Pancreas (tissue), 10 donors: ENCODE data around the gene CACYBP. TPM values are rescaled to one million over a fixed set of nuclear protein-coding genes. Genes with fewer than 3 reads are reported as not detected.

Experiments
- ATAC-seq, 4 donors: fragments of 200-7000 bp; cut with Tn5 transposase; one replicate each; pipeline versions ENCODE4 v1.8.0 to v1.9.1; 2020; ENCODE audit warnings: mild to moderate bottlenecking in 4 of 4, moderate library complexity in 4 of 4
- DNase-seq, 6 donors: peaks; one replicate each; pipeline ENCODE4 v3.0.0-alpha.2; 2020
- FAIRE-seq: peaks from 2 replicates; lab custom pipeline; 2012; peaks lifted over from hg19 to GRCh38; lab: Jason Lieb, UNC
- H3K27ac ChIP-seq, 4 donors: fragments of 200-600 bp; sonication (generic); 1 replicate in 3 of 4; 2 replicates in 1 of 4; pipeline versions ENCODE4 v1.5.0 to v1.8.0; 2020
- H3K27me3 ChIP-seq, 4 donors: fragments of 200-600 bp; one replicate each; pipeline ENCODE4 v1.8.0; 2021
- H3K36me3 ChIP-seq, 3 donors: fragments of 200-600 bp; sonication (generic) in 1 of 3; one replicate each; pipeline versions ENCODE4 v1.5.0 to v1.8.0; 2020 to 2021
- H3K4me1 ChIP-seq, 3 donors: fragments of 200-600 bp; one replicate each; pipeline ENCODE4 v1.8.0; 2021
- H3K4me3 ChIP-seq, 4 donors: fragments of 200-600 bp; sonication (generic) in 2 of 4; one replicate each; pipeline versions ENCODE4 v1.5.0 to v1.8.0; 2020 to 2021
- H3K9me3 ChIP-seq, 4 donors: fragments of 200-600 bp; one replicate each; pipeline ENCODE4 v1.8.0; 2021
- CTCF ChIP-seq, 4 donors: fragments of 200-600 bp; sonication (generic) in 3 of 4; IDR thresholded peaks; one replicate each; pipeline versions ENCODE4 v1.5.0 to v1.8.0; 2021; ENCODE audit warnings: antibody characterized with exemption in 4 of 4
- WGBS, 2 donors: extraction: QIAGEN DNeasy Blood & Tissue Kit; methylation state at CpG; one replicate each; pipeline ENCODE4 v1.1.7; 2013; 5-methylcytosine and 5-hydroxymethylcytosine counted together
- intact Hi-C, 3 donors: fragments of 100-400 bp; cut with DNase I; formaldehyde crosslinking; loops; one replicate each; pipeline versions ENCODE4 v1.11.1 to v1.14.2; 2022
- polyA plus RNA-seq, 2 donors: library from polyadenylated mRNA; stranded (reverse); fragments of 200-250 nt; gene quantifications; one replicate each; pipeline ENCODE4 v1.2.3, GENCODE V29; 2013
- total RNA-seq, 6 donors: library from RNA; stranded (reverse); fragmentation: NEBNext Ultra II Directional in 4 of 6; extraction: Animal tissue kit (Norgen Biotek cat#: 25700) in 4 of 6; gene quantifications; one replicate each; pipeline versions ENCODE4 v1.2.1 to v1.2.4, GENCODE V29; 2021 to 2023
- donor health status: healthy with polysubstance abuse.
- donor health status: DM: no; HTN: no; CAD: no; lungs with moderate emphysema.
- donor health status: DM: no; HTN: no; CAD: no.
- donor health status: control.
- donor health status: control.
- donor health status: Bipolar disorder and iron deficiency.
- donor health status: DM: yes; HTN: yes; CAD: no.
- donor health status: DM: no; HTN: no; CAD: no.
- donor health status: DM: no; HTN: no; CAD: no.
- donor health status: DM: yes; HTN: yes; CAD: no.

Gene CACYBP
- total and polyA plus RNA-seq, 8 donors: 14.0 to 35.2 (median 25.7) TPM

GRCh38 chr1:174999216-174999935 is 371 bp upstream of the CACYBP start:
- H3K27me3 ChIP-seq: no peaks in the 10 kb centered on the region
- peak overlapping the region; percentile 99 to 100 (median 99) for H3K27ac ChIP-seq
- peaks cover 0 to 24% (median 12%) of the 10 kb centered on the region in 3 donors for H3K4me1 ChIP-seq
- FAIRE-seq (peak; percentile 57), DNase-seq (peak; percentile 97 to 98 (median 98)), ATAC-seq (peak; percentile 83 to 90 (median 84))
- H3K36me3 ChIP-seq: no peaks in the 10 kb centered on the region
- TF ChIP-seq CTCF (IDR thresholded peaks at IDR 0.05): no peak
- no peaks in the 10 kb centered on the region for H3K9me3 ChIP-seq
- 0% methylated on average over 58 of the region's 58 CpGs for WGBS, 2 donors
- intact Hi-C loops: no loop called here
- peak overlapping the region; percentile 19 to 87 (median 76) for H3K4me3 ChIP-seq

GRCh38 chr1:175000697-175001187 is 995 bp downstream of the CACYBP start:
- Histone ChIP-seq H3K9me3 (no peaks in the 10 kb centered on the region), H3K27ac (peak overlapping the region in 3 of 4 donors; percentile 99 to 100 (median 99)), H3K27me3 (no peaks in the 10 kb centered on the region), H3K4me3 (peak overlapping the region; percentile 70 to 87 (median 84)), H3K36me3 (no peaks in the 10 kb centered on the region), H3K4me1 (peaks cover 0 to 24% (median 12%) of the 10 kb centered on the region in 3 donors)
- TF ChIP-seq CTCF (IDR thresholded peaks at IDR 0.05): no peak
- no peak for FAIRE-seq
- intact Hi-C loops: no loop called here
- no peak for ATAC-seq
- 2 to 3% methylated on average over 5 of the region's 5 CpGs for WGBS, 2 donors
- no peak for DNase-seq

- Histone ChIP-seq H3K4me3 (no peak overlapping the region), H3K27me3 (no peaks in the 10 kb centered on the region), H3K9me3 (no peaks in the 10 kb centered on the region), H3K27ac (no peak overlapping the region), H3K4me1 (peaks cover 0 to 16% (median 12%) of the 10 kb centered on the region in 3 donors), H3K36me3 (peaks cover 0 to 12% (median 11%) of the 10 kb centered on the region in 3 donors)
- intact Hi-C loops: no loop called here
- ATAC-seq (no peak), FAIRE-seq (no peak), DNase-seq (no peak)
- TF ChIP-seq CTCF (IDR thresholded peaks at IDR 0.05): no peak
- WGBS, 2 donors: 89 to 91% methylated on average over 17 of the region's 17 CpGs
These were observed 3.3 kb downstream of the CACYBP start for GRCh38 chr1:175002910-175003517.

- Histone ChIP-seq H3K27ac (no peak overlapping the region), H3K36me3 (peaks cover 0 to 16% (median 12%) of the 10 kb centered on the region in 3 donors), H3K9me3 (no peaks in the 10 kb centered on the region), H3K4me3 (no peak overlapping the region), H3K27me3 (no peaks in the 10 kb centered on the region), H3K4me1 (peaks cover 0 to 16% (median 9%) of the 10 kb centered on the region in 3 donors)
- TF ChIP-seq CTCF (IDR thresholded peaks at IDR 0.05): no peak
- FAIRE-seq (no peak), DNase-seq (no peak), ATAC-seq (no peak)
- intact Hi-C loops: no loop called here
- 45% methylated on average over 2 of the region's 2 CpGs for WGBS, 2 donors
These were observed 3.8 kb downstream of the CACYBP start for GRCh38 chr1:175003521-175003920.
